Effector CD4-positive, alpha-beta T cell (primary cell): ENCODE results near the gene PPP1R3C.

ENCODE experiments used
- DNase-seq: peaks from one replicate; pipeline ENCODE4 v3.0.0-alpha.2; 2020

The PPP1R3C gene

DNA sequence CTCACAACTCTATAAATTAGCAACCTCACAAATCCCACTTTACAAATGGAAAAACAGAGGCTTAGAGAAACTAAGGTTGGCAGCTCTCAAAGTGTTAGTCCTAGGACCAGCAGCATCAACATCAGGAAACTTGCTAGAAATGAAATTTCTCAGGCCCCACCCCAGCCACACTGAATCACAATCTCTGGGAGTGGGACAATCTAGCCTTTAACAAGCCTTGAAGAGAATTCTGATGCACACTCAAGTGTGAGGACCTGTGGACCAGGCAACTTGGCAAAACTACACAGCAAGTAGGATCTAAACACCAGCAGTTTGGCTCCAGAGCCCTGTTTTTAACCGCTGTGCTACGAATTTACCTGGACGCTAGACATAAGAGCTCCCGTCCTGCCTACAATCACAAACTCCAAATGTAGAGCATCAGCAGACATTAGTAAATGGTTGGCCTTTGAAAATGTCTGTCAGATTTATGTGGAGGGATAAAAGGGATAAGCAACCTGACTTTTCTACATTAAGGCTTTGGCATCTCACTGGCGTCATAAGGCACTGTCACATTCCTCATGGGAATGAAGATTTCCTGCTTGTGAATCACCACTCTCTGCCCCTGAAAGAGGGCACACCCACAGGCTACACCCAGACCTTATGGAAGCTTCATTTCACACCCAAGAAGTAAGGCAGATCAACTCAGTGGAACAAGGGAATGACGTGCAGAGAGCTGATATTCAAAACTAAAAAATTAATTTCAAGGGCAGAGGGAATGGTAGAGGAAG, 34.5 kb downstream of the PPP1R3C start:
- no peak for DNase-seq

DNA sequence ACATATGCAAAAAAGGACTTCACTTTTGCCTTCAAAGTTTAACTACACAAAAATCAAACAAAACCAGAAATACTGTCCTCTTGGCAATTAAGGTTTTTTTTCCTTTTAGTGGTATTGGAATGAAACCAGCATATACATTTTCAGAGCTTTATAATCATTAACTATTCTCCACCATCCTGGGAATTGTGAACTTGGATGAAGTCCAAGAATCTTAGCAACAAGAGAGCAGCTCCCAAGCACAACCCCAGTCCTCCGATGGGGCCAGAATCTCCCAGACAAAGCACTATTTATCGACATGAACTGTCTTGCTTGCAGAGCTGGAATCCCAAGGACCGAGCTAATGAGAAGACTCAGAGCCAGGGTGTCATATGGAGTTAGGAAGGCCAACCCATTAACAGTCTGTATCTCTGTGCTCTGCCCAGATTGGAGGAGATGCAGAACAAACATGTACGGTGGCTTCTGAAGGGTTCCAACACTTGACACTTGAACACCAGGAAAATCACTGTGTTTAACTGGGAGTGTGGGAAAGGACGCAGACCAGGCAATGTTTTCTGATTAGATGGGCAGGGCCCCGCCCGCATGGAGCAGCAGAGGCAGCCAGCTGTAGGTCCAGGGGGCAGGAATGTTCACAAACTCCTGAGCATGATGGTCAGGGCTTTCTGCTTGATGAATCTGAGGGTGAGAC, 35.5 kb downstream of the PPP1R3C start:
- DNase-seq: no peak

GRCh38 chr10:91596825-91597196, 36.1 kb downstream of the PPP1R3C start:
- no peak for DNase-seq

GRCh38 chr10:91593834-91594233, 39.0 kb downstream of the PPP1R3C start:
- DNase-seq: no peak

GRCh38 chr10:91593366-91593765, 39.5 kb downstream of the PPP1R3C start:
- no peak for DNase-seq

GRCh38 chr10:91592266-91592975, 40.5 kb downstream of the PPP1R3C start:
- DNase-seq: no peak

DNA sequence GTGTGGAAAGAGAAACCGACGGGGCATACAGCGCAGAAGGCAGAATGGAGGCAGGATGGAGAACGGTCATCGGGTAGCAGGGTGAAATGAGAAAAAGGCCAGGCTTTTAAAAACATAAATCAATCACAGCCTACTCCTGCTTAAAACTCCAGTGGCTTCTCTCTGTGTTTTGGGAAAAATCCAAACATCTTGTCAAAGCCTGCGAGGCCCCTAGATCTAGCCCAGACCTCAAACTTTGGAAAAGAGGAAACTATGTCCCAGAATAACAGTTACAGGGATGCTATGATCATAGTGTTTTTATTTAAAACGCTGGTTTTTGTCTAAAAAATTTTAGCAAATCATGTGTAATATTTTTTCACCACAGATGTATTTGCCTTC, 41.1 kb downstream of the PPP1R3C start:
- DNase-seq: no peak

DNA sequence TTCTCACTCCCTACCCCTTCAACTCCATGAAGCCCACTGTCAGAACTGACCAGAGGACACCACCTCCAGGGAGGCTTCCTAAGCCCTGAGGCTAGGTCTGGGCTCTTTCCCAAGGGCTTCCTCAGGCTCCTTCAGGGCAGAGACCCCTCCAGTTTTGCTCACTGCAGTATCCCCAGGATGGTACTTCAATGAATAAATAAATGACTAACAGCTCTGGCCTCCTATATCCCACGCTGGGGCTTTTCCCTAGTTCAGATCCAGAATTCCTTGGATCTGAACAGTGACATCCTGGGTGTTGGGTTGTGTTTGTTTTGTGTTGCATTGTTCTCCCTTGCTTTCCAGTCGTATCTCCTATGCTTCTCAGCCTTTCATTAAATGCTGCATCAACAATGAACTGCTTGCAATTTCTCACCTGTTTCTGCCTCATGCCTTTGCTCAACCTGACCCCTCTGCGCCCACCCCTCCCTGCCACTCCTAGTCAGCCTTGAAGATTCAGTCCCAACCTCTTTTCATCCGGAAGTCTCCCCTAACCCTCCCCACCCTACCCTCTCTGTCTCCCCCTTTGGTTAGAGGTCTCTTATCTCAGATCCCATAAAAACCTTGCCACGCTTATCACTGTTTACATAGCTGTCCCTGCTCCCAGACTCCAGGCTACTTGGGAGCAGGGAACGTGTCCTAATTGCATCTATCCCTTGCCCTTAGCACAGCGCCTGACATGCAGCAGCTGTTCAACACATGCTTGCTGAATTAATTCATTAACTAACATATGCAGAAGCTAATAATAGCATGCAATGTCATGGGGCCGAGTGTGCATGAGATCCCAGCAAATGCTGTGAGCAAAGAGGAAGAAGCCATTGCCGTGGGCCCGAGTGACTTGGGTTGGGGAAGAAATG, 41.7 kb downstream of the PPP1R3C start:
- no peak for DNase-seq

DNA sequence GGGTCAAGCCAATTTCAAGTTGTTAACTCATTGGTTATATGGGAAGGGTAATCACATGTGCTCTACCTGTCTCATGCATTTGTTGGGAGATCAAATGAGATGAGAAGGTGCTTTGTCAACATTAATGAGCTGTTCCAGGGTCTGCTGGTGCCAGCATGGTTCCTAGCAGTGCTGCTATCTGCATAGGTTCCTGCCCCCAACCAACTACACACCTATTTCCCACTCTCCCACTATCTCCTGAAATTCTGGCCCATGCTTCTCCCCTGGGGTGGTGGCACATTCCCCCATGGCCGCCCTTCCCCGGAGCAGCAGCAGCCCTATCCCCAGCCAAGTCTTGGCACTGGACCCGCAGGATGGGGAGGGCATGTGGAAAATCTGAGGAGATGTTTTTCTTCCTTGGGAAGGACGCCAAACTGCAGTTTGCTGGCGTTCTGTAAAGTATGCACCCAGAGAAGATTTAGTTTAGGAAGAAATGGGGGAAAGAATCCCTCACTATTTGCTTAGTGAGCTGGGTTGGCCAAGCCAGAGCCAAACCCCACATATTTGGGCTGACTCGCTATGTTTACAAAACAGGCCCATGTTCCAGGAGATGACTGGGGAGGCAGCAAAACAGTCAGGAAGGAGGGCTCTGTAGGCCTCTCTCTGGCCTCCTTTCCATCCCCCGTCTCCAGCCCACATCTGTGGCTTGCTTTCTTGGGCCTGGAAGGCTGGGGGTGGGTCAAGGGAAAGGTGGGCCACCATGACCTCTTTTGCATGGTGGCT, 42.5 kb downstream of the PPP1R3C start:
- DNase-seq: no peak

- no peak for DNase-seq
Measured at GRCh38 chr10:91589658-91590035, 43.2 kb downstream of the PPP1R3C start.

DNA sequence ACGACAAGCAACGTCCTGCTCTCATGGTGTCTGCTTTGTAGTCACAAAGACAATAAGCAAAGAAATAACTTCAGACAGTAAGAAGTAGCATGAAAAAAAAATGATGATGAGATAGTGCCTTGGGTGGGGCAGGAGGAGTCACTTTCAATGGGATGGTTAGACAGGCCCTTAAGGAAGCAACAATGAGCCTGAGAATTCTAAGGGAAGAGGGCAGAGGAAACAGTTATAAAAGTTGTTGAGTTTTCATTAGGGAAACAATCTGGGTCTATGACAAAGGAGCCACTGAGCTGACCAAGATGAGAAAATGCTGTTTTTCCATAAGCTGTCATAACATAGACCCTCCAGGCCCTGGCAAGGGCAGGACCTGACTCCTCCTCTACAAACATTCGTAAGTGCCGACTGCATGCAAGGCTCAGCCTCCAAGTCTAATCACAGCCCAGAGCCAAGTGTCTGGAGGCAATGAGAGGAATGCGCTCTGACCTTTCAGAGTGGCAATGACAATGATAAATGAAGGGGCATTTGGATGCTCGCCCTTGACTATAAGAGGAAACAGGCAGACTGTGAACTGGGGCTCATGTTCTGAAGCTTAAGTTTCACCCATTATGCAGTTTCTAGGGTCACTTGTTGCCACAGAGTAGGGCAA, 43.7 kb downstream of the PPP1R3C start:
- DNase-seq: no peak

DNA sequence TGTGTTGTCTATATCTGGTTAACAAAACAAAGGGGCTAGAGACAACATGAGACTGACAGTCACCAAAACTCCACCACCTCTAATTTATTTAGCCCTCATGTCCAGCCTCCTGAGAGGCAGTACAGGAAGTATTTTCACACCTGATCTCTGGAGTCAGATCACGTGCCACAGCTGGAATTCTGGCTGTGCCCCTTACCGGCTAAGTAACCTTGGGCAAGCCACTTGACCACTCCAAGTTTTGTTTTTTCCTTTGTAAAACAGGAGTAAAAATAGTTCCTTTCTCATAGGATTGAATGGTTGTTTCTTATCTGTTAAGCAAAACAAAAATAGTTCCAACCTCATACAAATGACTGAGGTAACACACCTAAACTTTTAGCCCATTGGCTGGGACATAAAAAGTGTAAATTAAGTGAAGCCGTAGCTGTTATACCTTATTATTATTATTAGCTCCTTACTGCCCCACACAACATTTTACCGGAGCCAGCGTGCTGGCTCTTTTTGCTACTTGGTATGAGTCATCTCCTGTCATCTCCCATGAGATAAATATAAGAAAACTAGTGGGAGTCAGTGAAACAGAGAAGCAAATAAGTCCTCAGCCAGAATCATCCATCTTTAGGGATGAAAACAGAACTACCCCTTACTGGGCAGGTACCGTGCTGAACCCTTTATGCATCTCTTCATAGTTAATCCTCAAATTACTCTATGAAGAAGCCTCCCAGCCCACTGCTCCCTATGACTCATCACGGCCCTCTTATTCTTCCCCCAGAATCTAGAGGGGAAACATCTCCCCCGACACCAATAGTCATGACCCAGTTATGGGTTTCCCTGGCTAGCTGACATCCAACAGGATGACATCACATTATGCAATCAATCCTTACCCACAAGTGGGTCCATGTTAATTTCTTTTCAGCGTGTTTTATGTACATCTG, 44.9 kb downstream of the PPP1R3C start:
- DNase-seq: no peak

DNA sequence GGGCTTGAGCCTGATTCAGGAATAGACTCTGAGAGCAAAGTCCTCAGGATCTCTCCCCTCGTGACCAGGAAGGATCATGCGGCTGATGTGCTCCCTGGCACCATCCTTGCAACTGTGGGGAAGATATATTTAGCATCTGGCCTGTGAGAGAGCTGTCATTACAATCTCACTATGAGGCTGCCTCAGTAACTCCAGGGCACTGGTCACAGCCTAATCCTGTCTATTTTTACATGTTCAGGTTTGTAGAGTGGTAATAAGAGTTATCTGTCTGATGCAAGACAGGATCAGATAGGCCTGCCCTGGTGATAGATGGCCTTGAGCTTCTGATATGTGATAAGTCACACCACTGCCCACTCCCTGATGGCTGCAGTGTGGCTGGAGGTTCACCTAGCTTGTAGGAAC, 50.7 kb downstream of the PPP1R3C start:
- no peak for DNase-seq

DNA sequence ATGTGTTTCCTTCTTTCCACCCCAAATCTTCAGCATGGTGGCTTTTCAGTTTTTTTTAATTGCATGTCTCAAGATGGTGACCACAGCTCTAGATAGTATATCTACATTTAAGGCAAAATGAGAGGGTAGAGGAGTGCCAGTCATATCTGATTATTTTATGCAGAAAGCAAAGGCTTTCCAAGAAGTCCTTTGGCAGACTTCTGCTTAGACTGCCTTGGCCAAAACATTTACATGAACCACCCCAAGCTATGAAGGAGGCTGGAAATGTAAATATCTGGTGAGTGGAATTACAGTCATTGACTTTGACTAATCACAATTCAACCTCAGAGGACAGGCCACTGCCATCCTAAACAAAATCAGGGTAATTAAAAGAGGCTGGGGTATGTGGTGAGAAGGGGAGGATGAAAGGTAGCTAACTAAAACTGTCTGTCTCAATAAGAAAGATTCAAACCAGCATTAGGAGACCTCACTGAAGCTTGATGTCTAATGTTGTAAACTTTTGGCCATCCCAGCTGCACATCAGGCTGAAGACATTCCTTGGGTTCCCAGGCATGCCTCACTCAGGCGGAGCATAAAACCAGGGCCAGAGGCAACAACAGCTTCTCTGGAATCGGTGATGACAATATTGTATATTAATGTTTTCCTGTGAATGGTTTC, 53.4 kb downstream of the PPP1R3C start:
- DNase-seq: no peak
